Measurements from ENCODE around the gene GIGYF2. TPM values are rescaled to one million over a fixed set of nuclear protein-coding genes. Genes with fewer than 3 reads are reported as not detected.

Gene GIGYF2
- total RNA-seq, 1 donor from 2014 or later = 72.3 TPM

GRCh38 chr2:232884001-232884421, 186.9 kb downstream of the GIGYF2 start:
- no peaks in the 10 kb centered on the region for H3K36me3 Mint-ChIP-seq (ENCODE audit: insufficient read depth)
- H3K27ac Mint-ChIP-seq = no peak overlapping the region

GRCh38 chr2:232884549-232885263, 187.6 kb downstream of the GIGYF2 start:
- no peak for TF ChIP-seq CTCF (IDR thresholded peaks at IDR 0.05; ENCODE audit: unreplicated experiment)
- no peak for DNase-seq (ENCODE audit: low spot score, unreplicated experiment)
- peaks cover 4% of the 10 kb centered on the region for H3K27me3 Mint-ChIP-seq
- peak overlapping the region; percentile 76 for H3K27ac Mint-ChIP-seq
- H3K9me3 Mint-ChIP-seq (ENCODE audit: low read depth) = no peaks in the 10 kb centered on the region
- H3K4me3 Mint-ChIP-seq (ENCODE audit: low read depth) = no peak overlapping the region
- H3K4me1 Mint-ChIP-seq (ENCODE audit: low read depth) = no peaks in the 10 kb centered on the region
- no peaks in the 10 kb centered on the region for H3K36me3 Mint-ChIP-seq (ENCODE audit: insufficient read depth)

More at GRCh38 chr2:232884001-232884421, 186.9 kb downstream of the GIGYF2 start:
- H3K27me3 Mint-ChIP-seq = peaks cover 4% of the 10 kb centered on the region
- no peak overlapping the region for H3K4me3 Mint-ChIP-seq (ENCODE audit: low read depth)
- no peak for TF ChIP-seq CTCF (IDR thresholded peaks at IDR 0.05; ENCODE audit: unreplicated experiment)
- H3K4me1 Mint-ChIP-seq (ENCODE audit: low read depth) = no peaks in the 10 kb centered on the region
- no peak for DNase-seq (ENCODE audit: low spot score, unreplicated experiment)
- H3K9me3 Mint-ChIP-seq (ENCODE audit: low read depth) = no peaks in the 10 kb centered on the region

GRCh38 chr2:232885264-232885961, 188.3 kb downstream of the GIGYF2 start:
- no peak overlapping the region for H3K27ac Mint-ChIP-seq
- no peak for TF ChIP-seq CTCF (IDR thresholded peaks at IDR 0.05; ENCODE audit: unreplicated experiment)
- H3K36me3 Mint-ChIP-seq (ENCODE audit: insufficient read depth) = no peaks in the 10 kb centered on the region
- no peak overlapping the region for H3K4me3 Mint-ChIP-seq (ENCODE audit: low read depth)
- no peak for DNase-seq (ENCODE audit: low spot score, unreplicated experiment)
- peaks cover 4% of the 10 kb centered on the region for H3K27me3 Mint-ChIP-seq
- no peaks in the 10 kb centered on the region for H3K4me1 Mint-ChIP-seq (ENCODE audit: low read depth)
- H3K9me3 Mint-ChIP-seq (ENCODE audit: low read depth) = no peaks in the 10 kb centered on the region

- Mint-ChIP-seq H3K4me1 (ENCODE audit: low read depth) (peaks cover 6% of the 10 kb centered on the region), H3K9me3 (ENCODE audit: low read depth) (no peaks in the 10 kb centered on the region), H3K27me3 (peaks cover 4% of the 10 kb centered on the region), H3K36me3 (ENCODE audit: insufficient read depth) (no peaks in the 10 kb centered on the region), H3K27ac (no peak overlapping the region), H3K4me3 (ENCODE audit: low read depth) (no peak overlapping the region)
- no peak for TF ChIP-seq CTCF (IDR thresholded peaks at IDR 0.05; ENCODE audit: unreplicated experiment)
- no peak for DNase-seq (ENCODE audit: low spot score, unreplicated experiment)
Measured at GRCh38 chr2:232886176-232886575, 189.0 kb downstream of the GIGYF2 start.

- no peaks in the 10 kb centered on the region for H3K9me3 Mint-ChIP-seq (ENCODE audit: low read depth)
- no peak overlapping the region for H3K27ac Mint-ChIP-seq
- TF ChIP-seq CTCF (IDR thresholded peaks at IDR 0.05; ENCODE audit: unreplicated experiment) = no peak
- H3K4me3 Mint-ChIP-seq (ENCODE audit: low read depth) = no peak overlapping the region
- no peak for DNase-seq (ENCODE audit: low spot score, unreplicated experiment)
- H3K36me3 Mint-ChIP-seq (ENCODE audit: insufficient read depth) = no peaks in the 10 kb centered on the region
- peaks cover 7% of the 10 kb centered on the region for H3K4me1 Mint-ChIP-seq (ENCODE audit: low read depth)
- H3K27me3 Mint-ChIP-seq = peaks cover 4% of the 10 kb centered on the region
Measured at GRCh38 chr2:232886632-232887031, 189.5 kb downstream of the GIGYF2 start.
